Measurements from ENCODE around the gene HPSE.
"Not testable (repeated sequence)": the region's sequence is repeated elsewhere in the genome, so short reads cannot be mapped to it uniquely, and the experiment has no call there.

The HPSE gene

DNA sequence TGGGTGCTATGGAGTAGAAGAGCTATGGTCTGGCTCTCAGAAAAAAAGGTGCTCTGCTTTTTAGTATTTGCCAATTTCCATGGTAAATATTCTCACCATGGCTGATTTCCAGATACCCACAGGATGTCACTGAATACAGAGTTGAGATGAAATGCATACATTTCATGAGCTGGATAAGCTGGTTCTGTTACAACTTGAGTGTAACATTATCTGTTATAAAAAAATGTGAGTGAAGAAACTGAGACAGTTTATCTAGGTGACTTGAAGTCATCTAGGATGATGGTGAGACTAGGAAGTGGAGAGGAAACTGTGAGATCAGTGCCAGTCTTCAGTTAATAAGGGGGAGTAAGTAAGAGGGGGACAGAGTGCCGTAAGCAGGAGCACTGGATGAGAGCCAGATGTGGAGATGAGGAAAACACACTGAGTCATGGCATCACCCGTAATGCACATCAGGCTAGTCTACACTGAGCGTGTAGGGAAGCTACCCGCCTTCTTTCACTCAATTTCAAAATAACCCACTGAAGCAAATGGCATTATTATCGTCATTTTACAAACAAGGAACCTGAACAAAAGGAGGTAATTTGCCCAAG, 5.0 kb downstream of the HPSE start:
- no peaks in the 10 kb centered on the region for H3K9me3 Mint-ChIP-seq
- DNase-seq: no peak
- H3K4me1 Mint-ChIP-seq: no peaks in the 10 kb centered on the region
- no peak overlapping the region for H3K27ac Mint-ChIP-seq
- no peak overlapping the region for H3K4me3 Mint-ChIP-seq
- TF ChIP-seq CTCF (IDR thresholded peaks at IDR 0.05): no peak
- peaks cover 68% of the 10 kb centered on the region for H3K27me3 Mint-ChIP-seq (ENCODE audit: low read depth, poor library complexity)
- H3K36me3 Mint-ChIP-seq (ENCODE audit: low read depth): no peaks in the 10 kb centered on the region

DNA sequence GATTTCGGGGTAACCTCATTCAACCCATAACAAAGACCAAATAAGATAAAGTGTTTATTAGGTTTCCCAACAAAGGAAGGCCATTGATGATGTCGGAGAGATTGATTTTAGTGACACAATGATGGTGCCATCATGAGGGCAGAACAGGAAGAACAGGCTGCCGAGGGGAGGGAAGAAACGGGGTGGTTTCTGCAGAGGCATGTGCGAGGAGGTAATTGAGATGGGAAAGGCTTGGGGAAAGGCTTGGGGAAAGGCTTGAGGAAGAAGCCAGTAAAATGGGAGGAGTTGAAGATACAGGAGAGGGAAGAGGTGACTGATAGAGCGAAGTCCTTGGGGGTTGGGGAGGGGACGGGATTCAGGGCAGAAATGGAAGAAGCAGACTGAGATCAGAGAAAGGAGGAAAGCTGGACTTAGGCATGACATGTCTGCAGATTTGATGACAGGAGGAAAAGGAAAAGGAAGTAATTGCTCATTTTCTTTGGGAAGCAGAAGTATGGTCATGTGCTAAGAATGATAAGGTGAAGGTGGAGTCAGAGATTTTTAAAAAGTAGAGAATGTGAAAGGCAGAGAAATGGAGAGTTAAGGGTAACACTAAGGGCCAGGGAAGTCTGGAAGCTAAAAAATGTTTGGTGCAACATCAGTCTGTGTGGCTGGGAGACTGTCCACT, 6.0 kb downstream of the HPSE start:
- Mint-ChIP-seq H3K36me3 (ENCODE audit: low read depth) (no peaks in the 10 kb centered on the region), H3K4me1 (no peaks in the 10 kb centered on the region), H3K27ac (no peak overlapping the region), H3K27me3 (ENCODE audit: low read depth, poor library complexity) (peaks cover 66% of the 10 kb centered on the region), H3K9me3 (no peaks in the 10 kb centered on the region), H3K4me3 (no peak overlapping the region)
- no peak for TF ChIP-seq CTCF (IDR thresholded peaks at IDR 0.05)
- DNase-seq: no peak

- no peak for DNase-seq
- Mint-ChIP-seq H3K36me3 (ENCODE audit: low read depth) (no peaks in the 10 kb centered on the region), H3K27me3 (ENCODE audit: low read depth, poor library complexity) (peaks cover 60% of the 10 kb centered on the region), H3K4me1 (no peaks in the 10 kb centered on the region), H3K4me3 (no peak overlapping the region), H3K27ac (no peak overlapping the region), H3K9me3 (no peaks in the 10 kb centered on the region)
- no peak for TF ChIP-seq CTCF (IDR thresholded peaks at IDR 0.05)
These were observed 8.1 kb downstream of the HPSE start for GRCh38 chr4:83326546-83326945.

DNA sequence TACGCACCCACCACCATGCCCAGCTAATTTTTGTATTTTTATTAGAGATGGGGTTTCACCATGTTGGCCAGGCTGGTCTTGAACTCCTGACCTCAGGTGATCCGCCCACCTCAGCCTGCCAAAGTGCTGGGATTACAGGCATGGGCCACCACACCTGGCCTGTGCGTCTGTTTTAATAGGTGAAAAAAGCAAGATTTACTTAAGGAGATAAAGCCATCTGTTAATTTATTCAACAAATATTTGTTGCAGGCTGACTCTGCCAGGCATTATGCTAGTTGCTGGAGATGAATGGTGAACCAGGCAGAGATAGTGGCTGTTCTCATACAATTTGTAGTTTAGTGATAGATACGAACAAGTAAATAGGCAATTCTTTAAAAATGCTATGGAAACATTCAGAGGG, 9.3 kb downstream of the HPSE start:
- not testable (repeated sequence) for DNase-seq; H3K4me3 Mint-ChIP-seq; H3K36me3 Mint-ChIP-seq (ENCODE audit: low read depth); H3K4me1 Mint-ChIP-seq; H3K27ac Mint-ChIP-seq; H3K9me3 Mint-ChIP-seq
- peaks cover 59% of the 10 kb centered on the region for H3K27me3 Mint-ChIP-seq (ENCODE audit: low read depth, poor library complexity)

DNA sequence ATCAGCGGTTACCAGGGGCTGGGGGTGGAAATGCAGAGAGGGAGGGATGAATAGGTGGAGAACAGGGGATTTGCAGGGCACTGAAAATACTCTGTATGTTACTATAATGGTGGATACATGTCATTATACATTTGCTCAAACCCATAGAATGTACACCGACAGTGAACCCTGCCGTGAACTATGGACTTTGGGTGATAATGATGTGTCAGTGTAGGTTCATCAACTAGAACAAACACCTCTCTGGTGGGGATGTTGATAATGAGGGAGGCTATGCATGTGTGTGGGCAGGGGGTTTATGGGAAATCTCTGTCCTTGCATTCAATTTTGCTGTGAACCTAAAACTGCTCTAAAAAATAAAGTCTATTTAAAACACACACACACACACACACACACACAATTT, 11.5 kb downstream of the HPSE start:
- H3K4me3 Mint-ChIP-seq: no peak overlapping the region
- H3K9me3 Mint-ChIP-seq: no peaks in the 10 kb centered on the region
- no peaks in the 10 kb centered on the region for H3K36me3 Mint-ChIP-seq (ENCODE audit: low read depth)
- TF ChIP-seq CTCF (IDR thresholded peaks at IDR 0.05): no peak
- H3K27me3 Mint-ChIP-seq (ENCODE audit: low read depth, poor library complexity): peaks cover 48% of the 10 kb centered on the region
- no peak for DNase-seq
- H3K4me1 Mint-ChIP-seq: no peaks in the 10 kb centered on the region
- no peak overlapping the region for H3K27ac Mint-ChIP-seq

- Mint-ChIP-seq H3K4me1 (no peaks in the 10 kb centered on the region), H3K9me3 (no peaks in the 10 kb centered on the region), H3K36me3 (ENCODE audit: low read depth) (no peaks in the 10 kb centered on the region), H3K4me3 (no peak overlapping the region), H3K27ac (no peak overlapping the region), H3K27me3 (ENCODE audit: low read depth, poor library complexity) (peaks cover 35% of the 10 kb centered on the region)
- TF ChIP-seq CTCF (IDR thresholded peaks at IDR 0.05): no peak
- DNase-seq: no peak
These were observed 14.1 kb downstream of the HPSE start for GRCh38 chr4:83320548-83320947.

Data from nephron progenitor cell (in vitro differentiated cells).